Psoas muscle (tissue), 8 donors: Measurements from ENCODE around the gene THADA. TPM values are rescaled to one million over a fixed set of nuclear protein-coding genes. Genes with fewer than 3 reads are reported as not detected.

Experiments used
- ATAC-seq, 4 donors: fragments of 200-7000 bp; cut with Tn5 transposase; one replicate each; pipeline ENCODE4 v1.9.1; 2020; ENCODE audit warnings: moderate library complexity in 3 of 4, mild to moderate bottlenecking in 2 of 4
- DNase-seq, 2 donors: peaks; one replicate each; pipeline ENCODE4 v3.0.0-alpha.2; 2020
- H3K27ac ChIP-seq: fragments of 200-600 bp; one replicate; pipeline ENCODE4 v1.8.0; 2022
- H3K27me3 ChIP-seq, 3 donors: fragments of 200-600 bp in 1 of 3; one replicate each; pipeline versions ENCODE4 v1.6.1 to v1.8.0; 2013 to 2022; ENCODE audit warnings: low read length in 2 of 3, mild to moderate bottlenecking in 2 of 3, moderate library complexity in 1 of 3; ENCODE audit not compliant: insufficient read depth in 3 of 3
- H3K36me3 ChIP-seq, 2 donors: fragments of 200-600 bp in 1 of 2; one replicate each; pipeline versions ENCODE4 v1.6.1 to v1.8.0; 2013 to 2022; ENCODE audit warnings: low read depth in 1 of 2, mild to moderate bottlenecking in 1 of 2, moderate library complexity in 1 of 2; ENCODE audit not compliant: insufficient read depth in 1 of 2
- H3K4me1 ChIP-seq: fragments of 200-600 bp; one replicate; pipeline ENCODE4 v1.8.0; 2022
- H3K4me3 ChIP-seq: fragments of 200-600 bp; one replicate; pipeline ENCODE4 v1.8.0; 2022; ENCODE audit warnings: mild to moderate bottlenecking
- H3K9me3 ChIP-seq: fragments of 200-600 bp; one replicate; pipeline ENCODE4 v1.8.0; 2022
- CTCF ChIP-seq: fragments of 200-600 bp; IDR thresholded peaks from one replicate; pipeline ENCODE4 v1.8.0; 2022; ENCODE audit warnings: antibody characterized with exemption
- whole genome bisulfite sequencing, 3 donors: extraction: QIAGEN DNeasy Blood & Tissue Kit; methylation state at CpG; one replicate each; pipeline versions ENCODE4 v1.1.6 to v1.1.7; 2013; 5-methylcytosine and 5-hydroxymethylcytosine counted together
- intact Hi-C, 2 donors: fragments of 100-400 bp; cut with DNase I; formaldehyde crosslinking; loops; one replicate each; pipeline versions ENCODE4 v1.11.0 to v1.14.2; 2022
- polyA plus RNA-seq, 3 donors: library from polyadenylated mRNA; stranded (reverse); fragments of 200-250 nt; gene quantifications; one replicate each; pipeline ENCODE4 v1.2.3, GENCODE V29; 2013
- total RNA-seq, 4 donors: library from RNA; stranded (reverse); fragmentation: NEBNext Ultra II Directional in 2 of 4; extraction: Animal tissue kit (Norgen Biotek cat#: 25700) in 2 of 4; gene quantifications; one replicate each; pipeline versions ENCODE4 v1.2.1 to v1.2.4, GENCODE V29; 2021 to 2023
- donor health status: healthy with polysubstance abuse.
- donor health status: DM: no; HTN: no; CAD: no; lungs with moderate emphysema.
- donor health status: Bipolar disorder and iron deficiency.
- donor health status: healthy.
- donor health status: DM: yes; HTN: yes; CAD: no.
- donor health status: DM: no; HTN: no; CAD: no.
- donor health status: DM: no; HTN: no; CAD: no.
- donor health status: DM: yes; HTN: yes; CAD: no.

THADA gene
- total and polyA plus RNA-seq, 7 donors: 8.1 to 17.4 (median 11.6) TPM

GRCh38 chr2:43294973-43295603 lies 300.8 kb downstream of the THADA start:
- Histone ChIP-seq H3K4me3 (no peak overlapping the region), H3K4me1 (peaks cover 23% of the 10 kb centered on the region), H3K27ac (peak overlapping the region; percentile 86), H3K27me3 (no peaks in the 10 kb centered on the region), H3K36me3 (no peaks in the 10 kb centered on the region), H3K9me3 (no peaks in the 10 kb centered on the region)
- WGBS, 3 donors: 74 to 87% (median 75%) methylated on average over 5 of the region's 5 CpGs
- no peak for TF ChIP-seq CTCF
- intact Hi-C loops: loop anchor here (5.0 kb wide), 1 partner anchor 37 kb away; no protein-coding TSS in a partner anchor
- ATAC-seq (no peak), DNase-seq (no peak)

GRCh38 chr2:43293744-43294695 lies 301.8 kb downstream of the THADA start:
- peaks cover 23% of the 10 kb centered on the region for H3K4me1 ChIP-seq
- no peaks in the 10 kb centered on the region for H3K9me3 ChIP-seq
- WGBS, 3 donors: 53 to 61% (median 56%) methylated on average over 6 of the region's 6 CpGs
- intact Hi-C loops: loop anchor here in 1 of 2 donors (5.0 kb wide), 1 partner anchor 38 kb away; no protein-coding TSS in a partner anchor
- peak; percentile 99 for ATAC-seq
- no peaks in the 10 kb centered on the region for H3K36me3 ChIP-seq
- peak overlapping the region; percentile 86 for H3K27ac ChIP-seq
- H3K27me3 ChIP-seq: no peaks in the 10 kb centered on the region
- DNase-seq: no peak
- no peak for TF ChIP-seq CTCF
- no peak overlapping the region for H3K4me3 ChIP-seq

DNA sequence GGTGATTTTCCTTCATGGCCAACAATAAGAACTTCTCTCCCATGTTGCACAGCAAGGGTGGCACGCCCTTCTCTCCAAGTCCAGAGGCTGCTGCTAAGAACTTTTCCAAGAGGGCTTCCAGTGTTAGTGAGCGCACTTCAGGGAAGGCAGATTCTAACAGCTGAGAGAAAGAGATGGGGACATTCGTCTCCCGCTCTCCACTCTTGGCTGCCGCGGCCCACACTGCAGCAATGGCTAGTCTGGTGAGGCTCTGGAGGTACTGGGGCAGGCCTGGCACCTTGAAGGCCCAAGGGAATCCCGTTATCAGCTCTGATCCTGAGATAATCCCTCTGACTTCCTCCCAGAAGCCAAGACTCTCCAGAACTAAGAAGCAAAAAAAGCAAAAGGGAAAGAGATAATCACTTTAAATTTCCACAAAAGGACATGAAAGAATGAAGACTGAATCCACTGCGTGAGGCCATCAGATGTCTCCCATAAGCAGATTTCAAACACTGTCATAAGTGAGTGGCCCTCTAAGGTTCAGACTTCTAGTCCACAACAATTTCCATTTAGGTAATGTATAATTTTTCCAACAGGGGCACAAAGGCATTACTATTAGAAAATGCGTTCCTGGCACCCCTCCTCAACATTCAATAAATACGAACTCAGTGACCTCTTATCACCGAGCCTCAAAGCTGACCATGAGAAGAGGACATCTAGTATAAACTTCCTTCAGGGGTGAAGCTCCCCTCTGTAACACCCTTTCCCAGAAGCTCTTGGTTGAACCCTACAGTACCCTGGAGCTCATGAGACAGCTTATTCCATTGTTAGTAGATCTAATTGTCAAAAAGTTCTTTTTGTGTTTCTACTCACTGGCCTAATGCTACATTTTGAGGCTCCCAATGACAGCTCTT lies 302.7 kb downstream of the THADA start:
- Histone ChIP-seq H3K9me3 (no peaks in the 10 kb centered on the region), H3K4me3 (no peak overlapping the region), H3K36me3 (no peaks in the 10 kb centered on the region), H3K27ac (peak overlapping the region; percentile 86), H3K4me1 (peaks cover 23% of the 10 kb centered on the region), H3K27me3 (no peaks in the 10 kb centered on the region)
- DNase-seq: no peak
- intact Hi-C loops: loop anchor here in 1 of 2 donors (5.0 kb wide), 1 partner anchor 39 kb away; no protein-coding TSS in a partner anchor
- no peak for TF ChIP-seq CTCF
- peak in 2 of 4 donors; percentile 4 to 7 for ATAC-seq
- WGBS, 3 donors: 91 to 94% (median 93%) methylated on average over 11 of the region's 11 CpGs

DNA sequence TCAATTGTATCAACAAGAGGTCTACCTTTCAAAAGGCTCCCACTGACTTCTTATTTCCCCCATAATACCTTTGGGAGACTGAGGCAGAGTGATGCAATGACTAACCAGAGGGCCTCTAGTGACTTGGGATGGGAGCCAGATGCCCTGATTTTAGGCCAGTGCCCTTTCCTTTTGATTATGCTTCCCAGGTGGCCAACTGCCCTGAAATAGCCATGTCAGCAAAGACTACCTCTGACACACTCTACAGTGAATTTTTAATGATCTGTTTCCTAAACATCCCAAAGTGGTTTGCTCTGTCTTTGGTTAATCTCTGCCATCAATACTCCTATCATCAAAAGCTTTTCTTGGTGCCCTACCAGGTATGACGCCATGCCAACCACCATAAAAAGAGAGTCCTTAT lies 303.5 kb downstream of the THADA start:
- intact Hi-C loops: loop anchor here in 1 of 2 donors (5.0 kb wide), 1 partner anchor 40 kb away; no protein-coding TSS in a partner anchor
- TF ChIP-seq CTCF: no peak
- no peaks in the 10 kb centered on the region for H3K9me3 ChIP-seq
- ATAC-seq: peak in 1 of 4 donors; percentile 3
- 94 to 100% (median 96%) methylated on average over 1 of the region's 1 CpG for WGBS, 3 donors
- peaks cover 23% of the 10 kb centered on the region for H3K4me1 ChIP-seq
- H3K27ac ChIP-seq: no peak overlapping the region
- no peak overlapping the region for H3K4me3 ChIP-seq
- H3K27me3 ChIP-seq: no peaks in the 10 kb centered on the region
- no peaks in the 10 kb centered on the region for H3K36me3 ChIP-seq
- no peak for DNase-seq
